OCI-LY1 (cell line): ENCODE measurements around the gene ANKRD33.

Experiments
- H2AFZ ChIP-seq: fragments of 200-600 bp; sonication (generic), shearing (Covaris generic); 2 replicates; pipeline ENCODE4 v1.6.0; 2014; ENCODE audit warnings: antibody characterized with exemption, mild to moderate bottlenecking, low read length
- H3F3A ChIP-seq: fragments of 200-600 bp; sonication (generic), shearing (Covaris generic); 2 replicates; pipeline ENCODE4 v1.6.0; 2014; ENCODE audit warnings: mild to moderate bottlenecking, antibody characterized with exemption, low read length, moderate library complexity; ENCODE audit not compliant: insufficient read depth
- H3K27ac ChIP-seq: fragments of 200-600 bp; sonication (generic); 2 replicates; pipeline ENCODE4 v1.5.1; 2014; ENCODE audit warnings: low read length, mixed run types, mild to moderate bottlenecking, low read depth; ENCODE audit not compliant: poor library complexity, severe bottlenecking
- H3K27me3 ChIP-seq: fragments of 200-600 bp; sonication (generic); 2 replicates; pipeline ENCODE4 v1.6.0; 2014; ENCODE audit warnings: antibody characterized with exemption, mild to moderate bottlenecking, low read length, moderate library complexity; ENCODE audit not compliant: insufficient read depth
- H3K36me3 ChIP-seq: fragments of 200-600 bp; sonication (generic); 2 replicates; pipeline ENCODE4 v1.6.1; 2014; ENCODE audit warnings: mild to moderate bottlenecking, antibody characterized with exemption, low read length, moderate library complexity, mixed read lengths; ENCODE audit not compliant: insufficient read depth
- H3K4me1 ChIP-seq: fragments of 200-600 bp; sonication (generic); 2 replicates; pipeline ENCODE4 v1.5.1; 2014; ENCODE audit warnings: mild to moderate bottlenecking, low read length, moderate library complexity; ENCODE audit not compliant: insufficient read depth, severe bottlenecking
- H3K4me2 ChIP-seq: fragments of 200-600 bp; sonication (generic), shearing (Covaris generic); 2 replicates; pipeline ENCODE4 v1.6.1; 2014; ENCODE audit warnings: low read length
- H3K4me3 ChIP-seq: fragments of 200-600 bp; sonication (generic); 2 replicates; pipeline ENCODE4 v1.5.1; 2014; ENCODE audit warnings: low read length, low read depth, mild to moderate bottlenecking, mixed read lengths; ENCODE audit not compliant: poor library complexity, severe bottlenecking
- H3K79me2 ChIP-seq: fragments of 200-600 bp; shearing (Covaris generic); 2 replicates; pipeline ENCODE4 v1.6.1; 2016; ENCODE audit warnings: mixed run types, low read length, mixed read lengths; ENCODE audit not compliant: insufficient read depth
- H3K9ac ChIP-seq: fragments of 200-600 bp; sonication (generic), shearing (Covaris generic); 2 replicates; pipeline ENCODE4 v1.6.1; 2014; ENCODE audit warnings: mild to moderate bottlenecking, low read length, mixed read lengths
- H3K9me2 ChIP-seq: fragments of 200-600 bp; sonication (generic), shearing (Covaris generic); 2 replicates; pipeline ENCODE4 v1.6.1; 2014; ENCODE audit warnings: low read depth, mild to moderate bottlenecking, low read length, mixed read lengths
- H3K9me3 ChIP-seq: fragments of 200-600 bp; shearing (Covaris generic); 2 replicates; pipeline ENCODE4 v1.6.1; 2014; ENCODE audit warnings: low read length, mixed read lengths
- H4K20me1 ChIP-seq: fragments of 200-600 bp; sonication (generic), shearing (Covaris generic); 2 replicates; pipeline ENCODE4 v1.6.0; 2016; ENCODE audit warnings: mild to moderate bottlenecking, low read length; ENCODE audit not compliant: insufficient read depth
- CTCF ChIP-seq: fragments of 200-600 bp; sonication (generic), shearing (Covaris generic); IDR thresholded peaks from 2 replicates; pipeline ENCODE4 v1.5.1; 2017; ENCODE audit warnings: mild to moderate bottlenecking, antibody characterized with exemption, low read length, moderate library complexity, mixed read lengths
- EZH2 ChIP-seq: fragments of 200-600 bp; sonication (generic), shearing (Covaris generic); IDR thresholded peaks from 2 replicates; pipeline ENCODE4 v1.8.0; 2017; ENCODE audit warnings: borderline replicate concordance, mixed run types, mild to moderate bottlenecking, antibody characterized with exemption, low read length, moderate library complexity, mixed read lengths

The ANKRD33 gene

DNA sequence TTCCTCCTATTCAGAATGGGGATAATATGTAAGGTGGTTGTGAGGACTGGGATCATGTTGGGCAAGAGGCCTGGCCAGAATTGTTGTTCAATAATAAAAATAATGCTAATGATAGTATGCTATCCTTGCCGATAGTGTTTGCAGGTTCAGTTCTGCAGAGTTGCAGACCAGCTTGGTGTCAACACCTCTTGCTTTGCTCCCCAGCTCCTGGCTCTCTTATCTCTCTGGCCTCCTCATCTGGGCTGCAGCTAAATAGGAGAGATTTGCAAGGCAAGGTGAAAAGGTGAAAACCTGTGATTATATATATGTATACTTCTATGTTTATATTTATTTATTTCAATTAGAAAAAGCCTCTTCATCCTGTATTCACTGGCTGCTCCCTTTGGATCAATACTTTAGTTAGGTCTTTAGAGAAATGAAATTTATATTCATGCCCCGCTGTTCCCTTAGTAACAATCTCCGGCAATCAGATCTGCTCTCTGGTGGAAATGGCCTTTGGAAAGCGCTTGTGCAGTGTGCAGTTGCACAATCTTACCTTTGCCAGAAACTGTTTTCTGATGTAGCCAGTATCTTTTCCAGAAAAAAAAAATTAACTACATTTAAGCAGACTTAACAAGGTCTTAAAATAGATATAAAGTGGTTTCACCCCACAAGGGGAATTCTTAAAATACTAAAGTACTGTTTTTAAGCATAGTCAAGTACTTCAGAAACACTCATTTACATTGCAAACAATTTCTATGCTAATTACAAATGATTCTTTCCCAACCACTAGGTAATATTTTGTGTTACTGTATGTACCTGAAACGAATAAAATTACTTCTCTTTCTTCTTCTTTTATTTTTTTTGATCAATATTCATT lies 44.5 kb downstream of the ANKRD33 start:
- no peaks in the 10 kb centered on the region for H4K20me1 ChIP-seq
- H3K9me2 ChIP-seq, result no peaks in the 10 kb centered on the region
- no peaks in the 10 kb centered on the region for H3K27me3 ChIP-seq
- no peak overlapping the region for H3K4me2 ChIP-seq
- no peaks in the 10 kb centered on the region for H3K4me1 ChIP-seq
- no peaks in the 10 kb centered on the region for H3K9me3 ChIP-seq
- no peak overlapping the region for H3K27ac ChIP-seq
- H3F3A ChIP-seq, result no peaks in the 10 kb centered on the region
- no peaks in the 10 kb centered on the region for H3K36me3 ChIP-seq
- H3K9ac ChIP-seq, result no peak overlapping the region
- TF ChIP-seq CTCF, result no peak
- TF ChIP-seq EZH2, result no peak
- H2AFZ ChIP-seq, result no peak overlapping the region
- no peaks in the 10 kb centered on the region for H3K79me2 ChIP-seq
- H3K4me3 ChIP-seq, result no peak overlapping the region

- Histone ChIP-seq H3F3A (no peaks in the 10 kb centered on the region), H4K20me1 (no peaks in the 10 kb centered on the region), H3K4me1 (no peaks in the 10 kb centered on the region), H2AFZ (no peak overlapping the region), H3K27me3 (no peaks in the 10 kb centered on the region; the same call in 1 of the 2 replicates), H3K4me2 (no peak overlapping the region), H3K27ac (no peak overlapping the region), H3K4me3 (no peak overlapping the region), H3K36me3 (no peaks in the 10 kb centered on the region), H3K9me2 (no peaks in the 10 kb centered on the region), H3K9me3 (no peaks in the 10 kb centered on the region), H3K79me2 (no peaks in the 10 kb centered on the region), H3K9ac (no peak overlapping the region)
- TF ChIP-seq CTCF (no peak), EZH2 (no peak)
These were observed 46.2 kb downstream of the ANKRD33 start for GRCh38 chr12:51934080-51934479.

DNA sequence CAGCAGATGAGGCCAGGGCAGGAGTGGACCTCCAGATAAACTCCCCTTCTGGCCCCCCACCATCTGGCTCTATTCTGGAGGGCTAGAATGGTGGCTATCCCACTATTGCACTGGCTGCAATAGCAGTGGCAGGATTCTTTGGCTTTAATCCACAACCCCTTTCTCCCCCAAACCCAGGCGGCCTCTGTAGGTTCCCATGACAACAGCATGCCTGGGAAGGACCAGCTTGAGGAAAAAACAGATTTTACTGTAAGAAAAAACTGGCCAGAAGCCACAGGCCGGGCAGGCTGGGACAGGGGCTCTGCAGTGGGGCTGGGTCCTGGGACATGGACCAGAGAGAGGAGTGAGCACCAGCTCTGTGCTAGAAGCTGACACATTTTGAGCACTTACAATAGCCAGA lies 50.0 kb downstream of the ANKRD33 start:
- Histone ChIP-seq H3K27me3 (no peaks in the 10 kb centered on the region; the same call in 1 of the 2 replicates), H3K9ac (no peak overlapping the region), H3K79me2 (no peaks in the 10 kb centered on the region), H3K27ac (no peak overlapping the region), H4K20me1 (no peaks in the 10 kb centered on the region), H3K9me2 (no peaks in the 10 kb centered on the region), H2AFZ (no peak overlapping the region), H3K36me3 (no peaks in the 10 kb centered on the region), H3K9me3 (no peaks in the 10 kb centered on the region), H3K4me2 (no peak overlapping the region), H3K4me3 (no peak overlapping the region), H3F3A (no peaks in the 10 kb centered on the region), H3K4me1 (no peaks in the 10 kb centered on the region)
- TF ChIP-seq EZH2, result no peak
- TF ChIP-seq CTCF, result no peak
